Thyroid gland (tissue), 4 donors: ENCODE data around the gene PARD3. TPM values are rescaled to one million over a fixed set of nuclear protein-coding genes. Genes with fewer than 3 reads are reported as not detected.

Source experiments
- DNase-seq, 2 donors: peaks; one replicate each; pipeline ENCODE4 v3.0.0-alpha.2; 2019
- H3K27ac ChIP-seq, 3 donors: fragments of 200-600 bp; sonication (generic); 1 replicate in 2 of 3; 2 replicates in 1 of 3; pipeline ENCODE4 v1.5.1; 2016 to 2019; ENCODE audit warnings: mild to moderate bottlenecking in 1 of 3, moderate library complexity in 1 of 3
- H3K27me3 ChIP-seq: fragments of 200-600 bp; sonication (generic); one replicate; pipeline ENCODE4 v1.5.1; 2019
- H3K36me3 ChIP-seq, 2 donors: fragments of 200-600 bp; sonication (generic); one replicate each; pipeline ENCODE4 v1.5.1; 2016 to 2019
- H3K4me1 ChIP-seq, 2 donors: fragments of 200-600 bp; sonication (generic); one replicate each; pipeline ENCODE4 v1.5.1; 2017 to 2019
- H3K4me3 ChIP-seq, 3 donors: fragments of 200-600 bp; sonication (generic); replicated peaks in 1 of 3; 1 replicate in 2 of 3; 2 replicates in 1 of 3; pipeline ENCODE4 v1.5.1; 2016; ENCODE audit warnings: mild to moderate bottlenecking in 1 of 3
- H3K9me3 ChIP-seq: fragments of 200-600 bp; sonication (generic); one replicate; pipeline ENCODE4 v1.5.1; 2017
- POLR2A ChIP-seq, 2 donors: fragments of 450-650 bp; IDR thresholded peaks; one replicate each; pipeline ENCODE4 v1.6.1; 2017; ENCODE audit warnings: antibody characterized with exemption in 2 of 2, mild to moderate bottlenecking in 2 of 2, moderate library complexity in 1 of 2
- WGBS, 2 donors: methylation state at CpG; one replicate each; pipeline ENCODE4 v1.1.5; 2017; 5-methylcytosine and 5-hydroxymethylcytosine counted together
- intact Hi-C: fragments of 100-400 bp; cut with DNase I; formaldehyde crosslinking; loops from one replicate; pipeline ENCODE4 v1.15.1; 2023
- total RNA-seq, 4 donors: library from RNA; depleted of rRNA; stranded (reverse); fragments of >200 nt; gene quantifications; one replicate each; pipeline ENCODE4 v1.2.3, GENCODE V29; 2016
- TF ChIP-seq, protein P1 (sequence below), 6 experiments: fragments of 200-600 bp in 3 of 6; fragments of 450-650 bp in 3 of 6; sonication (generic) in 3 of 6; IDR thresholded peaks; one replicate each; pipeline ENCODE4 v1.5.1; 2016 to 2019; ENCODE audit warnings: antibody characterized with exemption in 6 of 6, mild to moderate bottlenecking in 2 of 6, inconsistent platforms in 1 of 6, moderate library complexity in 1 of 6

Gene PARD3
- total RNA-seq, 4 donors from 2014 or later = 48.6 to 88.4 (median 57.7) TPM

DNA sequence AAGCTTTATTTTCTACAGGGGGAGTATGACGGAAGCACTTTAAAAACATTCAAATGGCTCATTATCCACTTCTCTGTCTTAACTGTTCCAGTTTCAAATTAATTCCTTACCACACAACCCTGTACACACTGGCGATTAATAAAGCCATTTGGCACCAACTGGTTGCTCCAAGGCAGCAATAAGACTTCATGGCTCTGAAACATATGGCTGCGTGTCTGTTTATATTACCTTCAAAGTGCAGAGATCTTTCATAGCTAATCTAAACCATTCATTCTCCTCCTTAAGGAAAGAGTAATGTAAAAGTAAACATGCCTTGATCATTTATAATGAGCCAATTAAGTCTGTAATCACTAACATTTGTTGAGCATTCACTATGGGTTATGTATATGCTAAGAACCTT lies 325.7 kb downstream of the PARD3 start:
- no peak for DNase-seq
- Histone ChIP-seq H3K4me3 (no peak overlapping the region), H3K27ac (no peak overlapping the region), H3K4me1 (peaks cover 0 to 5% of the 10 kb centered on the region in 2 donors), H3K27me3 (no peaks in the 10 kb centered on the region), H3K36me3 (no peaks in the 10 kb centered on the region), H3K9me3 (no peaks in the 10 kb centered on the region)
- TF ChIP-seq POLR2A (IDR thresholded peaks at IDR 0.05) = no peak
- TF ChIP-seq, protein P1, sequence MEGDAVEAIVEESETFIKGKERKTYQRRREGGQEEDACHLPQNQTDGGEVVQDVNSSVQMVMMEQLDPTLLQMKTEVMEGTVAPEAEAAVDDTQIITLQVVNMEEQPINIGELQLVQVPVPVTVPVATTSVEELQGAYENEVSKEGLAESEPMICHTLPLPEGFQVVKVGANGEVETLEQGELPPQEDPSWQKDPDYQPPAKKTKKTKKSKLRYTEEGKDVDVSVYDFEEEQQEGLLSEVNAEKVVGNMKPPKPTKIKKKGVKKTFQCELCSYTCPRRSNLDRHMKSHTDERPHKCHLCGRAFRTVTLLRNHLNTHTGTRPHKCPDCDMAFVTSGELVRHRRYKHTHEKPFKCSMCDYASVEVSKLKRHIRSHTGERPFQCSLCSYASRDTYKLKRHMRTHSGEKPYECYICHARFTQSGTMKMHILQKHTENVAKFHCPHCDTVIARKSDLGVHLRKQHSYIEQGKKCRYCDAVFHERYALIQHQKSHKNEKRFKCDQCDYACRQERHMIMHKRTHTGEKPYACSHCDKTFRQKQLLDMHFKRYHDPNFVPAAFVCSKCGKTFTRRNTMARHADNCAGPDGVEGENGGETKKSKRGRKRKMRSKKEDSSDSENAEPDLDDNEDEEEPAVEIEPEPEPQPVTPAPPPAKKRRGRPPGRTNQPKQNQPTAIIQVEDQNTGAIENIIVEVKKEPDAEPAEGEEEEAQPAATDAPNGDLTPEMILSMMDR (IDR thresholded peaks at IDR 0.05) = no peak
- intact Hi-C loops = no loop called here
- whole genome bisulfite sequencing, 2 donors = 95% methylated on average over 3 of the region's 3 CpGs

DNA sequence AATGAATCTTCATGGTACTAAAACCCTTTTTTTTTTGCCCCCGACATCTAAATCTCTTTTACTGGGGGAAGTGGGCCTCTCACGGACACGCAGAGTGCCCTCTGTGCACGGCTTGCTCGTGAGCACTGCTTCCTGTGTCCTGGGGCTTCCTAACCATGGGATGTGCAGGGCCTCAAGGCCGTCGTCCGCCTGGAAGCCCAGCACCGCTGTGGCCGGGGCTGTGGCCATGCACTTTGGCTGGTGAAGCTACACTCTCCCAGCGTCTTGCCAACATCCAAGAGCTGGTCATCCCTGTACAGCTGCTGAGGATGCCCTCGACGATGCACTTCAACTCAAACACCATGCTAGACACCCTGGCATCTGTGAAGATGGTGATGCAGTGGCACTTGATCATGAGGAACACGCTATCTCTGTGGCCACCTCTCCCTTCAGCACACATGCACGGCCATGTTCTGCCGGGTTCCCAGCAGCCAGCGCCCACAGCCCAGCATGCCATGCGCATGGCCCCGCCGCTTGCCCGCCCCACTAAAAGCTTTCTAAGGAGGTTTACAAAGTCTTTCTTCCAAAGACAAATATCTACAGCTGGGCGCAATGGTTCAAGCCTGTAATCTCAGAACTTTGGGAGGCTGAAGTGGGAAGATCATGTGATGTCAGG lies 326.5 kb downstream of the PARD3 start:
- TF ChIP-seq POLR2A (IDR thresholded peaks at IDR 0.05) = no peak
- TF ChIP-seq, protein P1 (IDR thresholded peaks at IDR 0.05) = no peak
- no peak for DNase-seq
- Histone ChIP-seq H3K27me3 (no peaks in the 10 kb centered on the region), H3K4me3 (no peak overlapping the region), H3K27ac (no peak overlapping the region), H3K4me1 (peaks cover 0 to 5% of the 10 kb centered on the region in 2 donors), H3K9me3 (no peaks in the 10 kb centered on the region), H3K36me3 (no peaks in the 10 kb centered on the region)
- WGBS, 2 donors = 95% methylated on average over 22 of the region's 22 CpGs
- intact Hi-C loops = no loop called here

DNA sequence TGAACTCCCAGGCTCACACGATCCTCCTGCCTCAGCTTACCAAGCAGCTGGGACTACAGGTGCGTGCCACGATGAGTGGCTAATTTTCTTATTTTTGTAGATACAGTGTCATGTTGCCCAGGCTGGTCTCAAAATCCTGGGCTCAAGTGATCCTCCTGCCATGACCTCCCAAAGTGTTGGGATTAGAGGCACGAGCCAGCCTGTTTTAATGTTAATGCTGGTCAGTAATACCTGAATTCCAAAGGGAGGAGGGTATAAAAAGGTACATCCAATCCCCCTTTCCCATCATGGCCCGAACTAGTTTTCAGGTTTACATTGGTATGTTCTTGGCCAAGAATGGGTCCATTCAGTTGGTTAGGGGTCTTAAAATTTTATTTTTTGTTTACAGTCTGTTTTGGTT lies 329.1 kb downstream of the PARD3 start:
- H3K27me3 ChIP-seq = no peaks in the 10 kb centered on the region
- DNase-seq = no peak
- H3K36me3 ChIP-seq = no peaks in the 10 kb centered on the region
- no peak overlapping the region for H3K4me3 ChIP-seq
- intact Hi-C loops = no loop called here
- H3K27ac ChIP-seq = no peak overlapping the region
- no peaks in the 10 kb centered on the region for H3K4me1 ChIP-seq
- no peaks in the 10 kb centered on the region for H3K9me3 ChIP-seq
- WGBS, 2 donors = 97 to 98% methylated on average over 5 of the region's 5 CpGs
- no peak for TF ChIP-seq POLR2A (IDR thresholded peaks at IDR 0.05)
- TF ChIP-seq, protein P1 (IDR thresholded peaks at IDR 0.05) = no peak

DNA sequence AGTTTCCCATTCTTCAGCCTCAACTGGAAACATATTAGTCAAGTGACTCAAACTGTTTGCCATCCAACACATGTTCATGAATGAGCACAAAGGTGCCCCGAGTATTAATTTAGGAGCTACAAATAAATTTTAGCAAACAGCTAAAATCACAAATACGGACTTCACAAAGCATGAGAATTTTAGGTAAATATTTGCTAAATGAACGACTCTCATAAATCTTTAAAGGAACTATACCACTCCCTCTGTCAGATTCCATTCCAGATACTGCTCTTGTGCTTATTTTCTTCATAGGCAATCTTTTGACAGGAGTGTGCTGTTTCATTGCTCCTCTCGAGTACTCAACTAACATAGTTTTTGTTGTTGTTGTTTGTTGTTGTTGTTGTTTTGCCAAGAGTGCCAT lies 330.9 kb downstream of the PARD3 start:
- Histone ChIP-seq H3K9me3 (no peaks in the 10 kb centered on the region), H3K36me3 (no peaks in the 10 kb centered on the region), H3K4me1 (no peaks in the 10 kb centered on the region), H3K4me3 (no peak overlapping the region), H3K27me3 (no peaks in the 10 kb centered on the region), H3K27ac (no peak overlapping the region)
- no peak for TF ChIP-seq POLR2A (IDR thresholded peaks at IDR 0.05)
- DNase-seq = no peak
- intact Hi-C loops = no loop called here
- WGBS, 2 donors = 95 to 97% methylated on average over 4 of the region's 4 CpGs

DNA sequence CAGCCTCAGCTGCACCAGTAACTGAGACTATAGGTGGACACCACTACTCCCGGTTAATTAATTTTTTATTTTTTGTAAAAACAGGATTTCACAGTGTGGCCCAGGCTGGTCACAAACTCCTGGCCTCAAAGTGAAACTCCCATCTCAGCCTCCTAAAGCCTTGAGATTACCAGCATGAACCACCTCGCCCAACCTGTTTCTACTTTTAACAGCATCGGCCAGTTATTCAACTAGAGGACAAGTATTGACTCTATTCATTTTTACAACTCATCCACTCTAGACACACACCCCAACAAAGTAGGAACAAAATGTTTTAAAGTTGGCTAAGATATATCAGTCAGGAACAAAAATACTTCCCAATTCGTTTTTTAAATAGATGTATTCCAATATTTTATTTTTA lies 334.8 kb downstream of the PARD3 start:
- Histone ChIP-seq H3K36me3 (no peaks in the 10 kb centered on the region), H3K4me3 (no peak overlapping the region), H3K27ac (no peak overlapping the region), H3K4me1 (no peaks in the 10 kb centered on the region), H3K9me3 (no peaks in the 10 kb centered on the region), H3K27me3 (no peaks in the 10 kb centered on the region)
- no peak for TF ChIP-seq POLR2A (IDR thresholded peaks at IDR 0.05)
- TF ChIP-seq, protein P1 (IDR thresholded peaks at IDR 0.05) = no peak
- WGBS, 2 donors = 87 to 95% methylated on average over 4 of the region's 4 CpGs
- no peak for DNase-seq
- intact Hi-C loops = no loop called here
